NB4 (cell line): ENCODE data around the gene CDC14A.

Experiments used
- CTCF ChIP-seq: IDR thresholded peaks from one replicate; pipeline ENCODE4 v1.5.1; 2012; ENCODE audit warnings: low read depth, low read length
- MYC ChIP-seq: IDR thresholded peaks from 2 replicates; pipeline ENCODE4 v1.6.1; 2011; ENCODE audit warnings: low read depth, low read length
- POLR2A ChIP-seq: IDR thresholded peaks from 2 replicates; pipeline ENCODE4 v1.6.1; 2011; ENCODE audit warnings: mild to moderate bottlenecking; ENCODE audit not compliant: insufficient read length; ENCODE audit errors: extremely low read depth
- TF ChIP-seq, protein P1 (sequence below): IDR thresholded peaks from 2 replicates; pipeline ENCODE4 v1.6.1; 2011; ENCODE audit warnings: low read depth, low read length

DNA sequence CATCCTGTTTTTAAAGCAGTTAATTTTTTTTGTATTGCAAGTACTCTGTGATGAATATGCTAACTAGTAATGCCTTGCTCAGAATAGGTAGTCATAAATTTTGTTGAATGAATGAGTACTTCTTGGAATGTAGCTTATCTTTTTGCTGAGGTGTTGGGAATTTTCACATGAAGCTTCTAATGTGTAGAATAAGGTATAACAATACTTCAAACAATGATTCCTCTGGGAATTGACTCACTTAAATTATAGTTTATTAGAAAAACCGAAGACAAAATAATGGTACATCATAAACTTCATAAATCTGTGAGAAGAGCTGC, 13.9 kb downstream of the CDC14A start:
- no peak for TF ChIP-seq POLR2A
- TF ChIP-seq CTCF, result no peak
- TF ChIP-seq MYC, result no peak
- TF ChIP-seq, protein P1, sequence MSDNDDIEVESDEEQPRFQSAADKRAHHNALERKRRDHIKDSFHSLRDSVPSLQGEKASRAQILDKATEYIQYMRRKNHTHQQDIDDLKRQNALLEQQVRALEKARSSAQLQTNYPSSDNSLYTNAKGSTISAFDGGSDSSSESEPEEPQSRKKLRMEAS, result no peak
